SKM-1 (cell line): ENCODE measurements around the gene SLC33A1.
A peak's percentile ranks its signal among the peaks of the same experiment; 100 is the strongest.
"Not testable (repeated sequence)": the region's sequence is repeated elsewhere in the genome, so short reads cannot be mapped to it uniquely, and the experiment has no call there.

Source experiments
- DNase-seq: peaks from one replicate; lab custom pipeline; 2025; ENCODE audit not compliant: unreplicated experiment; lab: John Stamatoyannopoulos, UW

The SLC33A1 gene

DNA sequence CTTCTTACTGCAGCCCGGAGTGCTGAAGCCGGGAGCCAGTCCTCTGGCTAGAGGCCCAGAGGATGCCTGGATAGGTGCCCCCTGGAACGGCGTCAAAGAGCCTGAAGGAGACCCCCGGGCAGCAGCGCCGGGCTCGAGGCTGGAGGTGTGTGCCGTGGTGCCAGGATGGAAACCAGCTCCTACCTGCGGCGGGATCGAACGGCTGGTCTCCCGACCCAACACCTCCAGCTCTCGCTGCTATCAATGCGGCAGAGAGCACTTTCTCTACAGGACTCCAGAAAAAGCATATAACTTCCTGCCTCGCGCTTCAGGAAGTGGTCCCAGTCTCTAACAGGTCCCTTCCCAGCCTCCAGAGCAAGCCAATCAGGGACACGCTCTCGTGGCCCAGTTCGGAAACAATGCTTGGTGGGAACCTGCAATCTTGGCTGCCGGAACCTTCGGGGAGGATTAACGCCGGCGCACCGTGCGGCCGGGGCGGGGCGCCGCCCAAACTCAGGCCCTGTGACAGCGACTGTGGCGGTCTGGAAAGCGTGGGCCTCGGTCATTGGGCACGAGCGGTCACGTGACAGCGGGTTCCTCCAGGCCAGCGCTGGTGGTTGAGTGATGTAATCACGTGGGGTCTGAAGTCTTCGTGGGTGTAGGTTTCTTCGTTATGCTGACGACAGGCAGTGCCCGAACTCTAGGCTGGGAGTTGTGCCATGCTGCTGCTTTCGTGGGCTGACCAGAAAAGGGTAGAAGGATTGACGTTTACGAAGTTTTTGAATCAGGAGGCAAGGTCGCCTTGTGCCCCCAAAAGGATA lies at the start of gene SLC33A1:
Gene SLC33A1, minus strand, starts transcription at position 287 of the 800 bp plus-strand sequence. CDS start 430 bp downstream, outside the sequence.
- DNase-seq: peak; percentile 100

DNA sequence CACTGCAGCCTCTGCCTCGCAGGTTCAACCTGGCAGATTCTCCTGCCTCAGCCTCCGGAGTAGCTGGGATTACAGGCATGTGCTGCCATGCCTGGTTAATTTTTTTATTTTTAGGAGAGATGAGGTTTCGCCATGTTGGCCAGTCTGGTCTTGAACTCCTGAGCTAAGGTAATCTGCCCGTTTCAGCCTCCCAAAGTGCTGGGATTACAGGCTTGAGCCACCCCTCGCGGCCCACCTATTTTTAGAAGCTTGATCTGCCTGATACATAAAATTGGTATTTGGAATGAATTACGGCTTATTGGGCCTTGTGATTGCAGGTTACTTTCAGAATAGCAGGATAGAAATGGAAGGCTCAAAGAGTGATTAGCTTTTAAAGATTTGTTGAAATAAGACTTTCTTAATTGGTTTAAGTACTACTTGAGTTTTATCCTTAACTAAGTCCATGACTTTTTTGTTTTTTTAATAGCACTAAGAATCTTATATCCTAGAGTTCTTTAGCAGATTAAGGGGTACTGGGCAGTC lies 41.2 kb upstream of the SLC33A1 start:
- DNase-seq: no peak

DNA sequence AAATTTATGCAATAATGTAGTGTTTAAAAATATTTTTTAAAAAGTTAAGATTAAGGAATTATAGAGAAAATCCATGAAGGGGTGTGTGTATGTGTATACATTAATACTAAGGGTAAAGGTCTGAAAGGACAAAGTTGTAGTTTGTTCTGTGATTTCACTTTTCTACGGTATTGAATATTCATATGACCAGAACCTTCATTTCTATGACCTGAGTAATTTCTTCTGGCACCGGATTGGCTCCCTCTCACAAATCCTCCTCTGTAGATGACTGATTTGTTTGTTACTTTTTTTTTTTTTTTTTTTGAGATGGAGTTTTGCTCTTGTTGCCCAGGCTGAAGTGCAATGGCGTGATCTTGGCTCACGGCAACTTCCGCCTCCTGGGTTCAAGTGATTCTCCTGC lies 37.1 kb upstream of the SLC33A1 start:
- no peak for DNase-seq

- no peak for DNase-seq
Observed at GRCh38 chr3:155890671-155891190, 36.5 kb upstream of the SLC33A1 start.

- DNase-seq: no peak
Observed at GRCh38 chr3:155889952-155890351, 35.7 kb upstream of the SLC33A1 start.

- no peak for DNase-seq
Observed at GRCh38 chr3:155889212-155889611, 35.0 kb upstream of the SLC33A1 start.

GRCh38 chr3:155886915-155887314 lies 32.7 kb upstream of the SLC33A1 start:
- no peak for DNase-seq

DNA sequence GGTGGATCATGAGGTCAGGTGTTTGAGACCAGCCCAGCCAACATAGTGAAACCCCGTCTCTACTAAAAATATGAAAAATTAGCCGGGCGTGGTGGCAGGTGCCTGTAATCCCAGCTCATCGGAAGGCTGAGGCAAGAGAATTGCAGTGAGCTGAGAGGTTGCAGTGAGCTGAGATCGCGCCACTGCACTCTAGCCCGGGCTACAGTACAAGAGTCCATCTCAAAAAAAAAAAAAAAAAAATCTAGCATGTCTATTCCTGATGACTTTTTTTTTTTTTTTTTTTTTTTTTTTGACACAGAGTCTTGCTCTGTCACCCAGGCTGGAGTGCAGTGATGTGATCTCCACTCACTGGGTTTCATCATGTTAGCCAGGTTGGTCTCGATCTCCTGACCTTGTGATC lies 32.1 kb upstream of the SLC33A1 start:
- not testable (repeated sequence) for DNase-seq

DNA sequence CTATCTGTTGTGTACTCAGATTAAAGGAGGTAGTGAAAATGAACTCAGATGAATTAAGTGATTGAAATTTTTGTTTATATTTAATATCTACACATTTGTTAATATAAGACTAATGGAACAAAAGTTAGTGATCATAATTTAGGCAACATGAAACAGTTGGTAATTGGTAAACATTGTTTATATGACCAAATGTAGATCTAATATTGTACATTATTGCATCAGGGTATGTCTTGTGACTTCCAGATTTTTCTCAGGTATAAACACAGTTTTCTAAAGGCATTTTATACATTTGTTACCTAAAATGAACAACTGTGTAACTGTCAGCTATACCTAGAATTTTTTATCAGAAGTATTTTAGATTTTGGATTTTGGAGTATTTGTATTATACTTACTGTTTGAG lies 31.1 kb upstream of the SLC33A1 start:
- DNase-seq: no peak

GRCh38 chr3:155884292-155884691 lies 30.1 kb upstream of the SLC33A1 start:
- no peak for DNase-seq

- no peak for DNase-seq
Observed at GRCh38 chr3:155880286-155880685, 26.1 kb upstream of the SLC33A1 start.

- no peak for DNase-seq
Observed at GRCh38 chr3:155876503-155876902, 22.3 kb upstream of the SLC33A1 start.

- DNase-seq: no peak
Observed at GRCh38 chr3:155876037-155876436, 21.8 kb upstream of the SLC33A1 start.

DNA sequence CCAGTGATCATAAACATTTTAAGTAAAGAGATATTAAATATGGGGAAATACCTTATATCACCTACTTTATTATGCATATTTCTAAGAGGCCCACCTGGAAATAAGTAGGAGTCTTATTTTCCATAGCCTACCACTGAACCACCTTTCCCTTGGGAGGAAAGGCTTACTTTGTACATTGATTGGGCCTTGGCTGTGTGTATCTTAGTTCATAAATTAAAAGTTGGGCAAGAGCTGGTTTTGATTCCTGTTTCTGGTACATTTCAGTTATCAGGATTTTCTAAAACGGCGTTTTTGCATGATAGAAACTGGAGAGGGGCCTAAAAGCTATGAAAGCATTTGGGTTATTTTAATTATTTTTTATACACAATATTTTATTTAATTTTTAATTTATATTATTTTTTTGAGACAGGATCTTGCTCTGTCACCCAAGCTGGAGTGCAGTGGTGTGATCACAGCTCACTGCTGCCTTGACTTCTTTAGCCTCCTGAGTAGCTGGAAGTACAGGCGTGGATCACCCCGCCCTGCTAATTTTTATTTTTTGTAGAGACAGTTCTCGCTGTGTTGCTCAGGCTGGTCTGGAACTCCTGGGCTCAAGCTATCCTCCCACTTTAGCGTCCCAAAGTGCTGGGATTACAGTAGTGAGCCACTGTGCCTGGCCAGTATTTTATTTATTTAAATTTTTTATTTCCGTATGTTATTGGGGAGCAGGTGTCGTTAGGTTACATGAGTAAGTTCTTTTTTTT lies 18.8 kb upstream of the SLC33A1 start:
- DNase-seq: no peak

DNA sequence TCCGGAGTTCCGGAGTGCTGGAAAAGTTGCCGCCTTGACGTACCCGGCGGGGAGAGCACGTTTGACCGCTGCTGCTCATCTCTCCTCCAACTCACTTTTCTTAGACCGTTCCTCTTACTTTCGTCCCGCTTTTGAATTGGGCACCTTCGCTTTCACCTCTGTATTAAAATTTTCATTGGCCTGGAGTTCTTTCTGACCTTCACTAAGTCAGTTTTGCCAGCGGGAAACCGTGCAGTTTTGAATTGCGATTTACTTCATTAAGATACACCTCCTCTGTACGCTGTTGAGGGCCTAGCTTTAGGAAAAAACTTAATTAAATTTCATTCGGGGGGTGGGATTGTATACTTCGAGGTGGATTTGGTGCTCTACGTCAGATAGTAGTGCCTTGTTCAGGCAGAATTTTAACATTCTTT lies 17.5 kb upstream of the SLC33A1 start:
- no peak for DNase-seq

- no peak for DNase-seq
Observed at GRCh38 chr3:155870945-155871745, 16.9 kb upstream of the SLC33A1 start.

DNA sequence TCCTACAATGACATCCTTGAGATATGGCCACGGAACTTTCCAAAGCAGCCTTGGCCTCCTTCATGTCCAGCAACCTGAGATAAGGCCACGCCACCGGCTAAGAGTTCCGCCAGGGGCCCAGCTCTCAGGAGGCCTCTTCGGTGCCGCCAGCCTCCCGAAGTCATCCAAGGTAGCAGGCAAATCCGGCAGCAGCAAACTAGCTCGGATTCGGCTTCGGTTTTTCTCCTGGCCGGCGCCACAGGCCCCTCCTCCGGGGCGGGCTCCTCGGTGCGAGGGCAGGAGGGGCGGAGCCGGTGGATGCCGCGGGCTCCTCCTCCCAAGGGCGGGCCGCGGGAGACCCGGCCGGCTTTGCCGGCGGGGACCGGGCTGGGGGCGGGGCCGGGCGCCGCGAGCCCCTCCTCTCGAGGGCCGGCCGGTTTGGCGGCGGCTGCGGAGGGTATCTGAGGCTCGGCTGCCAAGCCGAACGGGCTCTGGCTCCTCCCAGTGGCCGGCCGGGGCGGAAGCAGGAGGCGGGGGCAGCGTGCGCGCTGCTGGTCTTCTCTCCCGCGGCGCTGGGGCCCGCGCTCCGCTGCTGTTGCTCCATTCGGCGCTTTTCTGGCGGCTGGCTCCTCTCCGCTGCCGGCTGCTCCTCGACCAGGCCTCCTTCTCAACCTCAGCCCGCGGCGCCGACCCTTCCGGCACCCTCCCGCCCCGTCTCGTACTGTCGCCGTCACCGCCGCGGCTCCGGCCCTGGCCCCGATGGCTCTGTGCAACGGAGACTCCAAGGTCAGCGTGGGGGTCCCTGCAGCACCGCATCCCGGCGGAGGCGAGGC lies 16.1 kb upstream of the SLC33A1 start, which contains the start of gene GMPS:
Gene GMPS, plus strand, starts transcription at position 518 of the 812 bp plus-strand sequence. Its CDS starts 221 bp downstream, at position 739.
- peak; percentile 76 for DNase-seq

- no peak for DNase-seq
Observed at GRCh38 chr3:155869691-155870090, 15.5 kb upstream of the SLC33A1 start.

- DNase-seq: no peak
Observed at GRCh38 chr3:155863072-155863784, 9.0 kb upstream of the SLC33A1 start.
